Activated CD4-positive, alpha-beta T cell treated with anti-CD3 and anti-CD28 coated beads, Interleukin-2, amount 50 U/mL, for 24 hours (primary cell): ENCODE measurements around the gene CD2AP.
"Not testable (repeated sequence)": the region's sequence is repeated elsewhere in the genome, so short reads cannot be mapped to it uniquely, and the experiment has no call there.

Experiments used
- DNase-seq, 2 donors: peaks; one replicate each; pipeline ENCODE4 v3.0.0-alpha.2; 2020; ENCODE audit warnings: low read depth in 1 of 2, low spot score in 1 of 2

The CD2AP gene

GRCh38 chr6:47456536-47456975, 21.0 kb upstream of the CD2AP start:
- DNase-seq = no peak

GRCh38 chr6:47457370-47457769, 20.2 kb upstream of the CD2AP start:
- DNase-seq = no peak

- no peak for DNase-seq
These were observed 13.5 kb upstream of the CD2AP start for GRCh38 chr6:47464052-47464451.

GRCh38 chr6:47465117-47465516, 12.5 kb upstream of the CD2AP start:
- no peak for DNase-seq

- no peak for DNase-seq
These were observed 5.7 kb upstream of the CD2AP start for GRCh38 chr6:47471911-47472310.

GRCh38 chr6:47473791-47474346, 3.7 kb upstream of the CD2AP start:
- no peak for DNase-seq

GRCh38 chr6:47475319-47475816, 2.2 kb upstream of the CD2AP start:
- no peak for DNase-seq

GRCh38 chr6:47476781-47477496, 650 bp upstream of the CD2AP start:
- DNase-seq = no peak

GRCh38 chr6:47478233-47479139, 897 bp downstream of the CD2AP start:
- peak in 1 of 2 donors; percentile 33 for DNase-seq

- DNase-seq = no peak
These were observed 1.5 kb downstream of the CD2AP start for GRCh38 chr6:47479140-47479508.

- DNase-seq = no peak
These were observed 2.3 kb downstream of the CD2AP start for GRCh38 chr6:47479874-47480273.

- not testable (repeated sequence) for DNase-seq
These were observed 3.6 kb downstream of the CD2AP start for GRCh38 chr6:47481213-47481612.

- no peak for DNase-seq
These were observed 4.2 kb downstream of the CD2AP start for GRCh38 chr6:47481806-47482205.

GRCh38 chr6:47483516-47483852, 5.9 kb downstream of the CD2AP start:
- DNase-seq = no peak

GRCh38 chr6:47483853-47484546, 6.4 kb downstream of the CD2AP start:
- DNase-seq = no peak

- no peak for DNase-seq
These were observed 7.0 kb downstream of the CD2AP start for GRCh38 chr6:47484616-47485015.

- no peak for DNase-seq
These were observed 7.5 kb downstream of the CD2AP start for GRCh38 chr6:47485083-47485482.

GRCh38 chr6:47485491-47486135, 8.0 kb downstream of the CD2AP start:
- no peak for DNase-seq

- DNase-seq = no peak
These were observed 12.4 kb downstream of the CD2AP start for GRCh38 chr6:47489995-47490394.

GRCh38 chr6:47490676-47491075, 13.1 kb downstream of the CD2AP start:
- DNase-seq = no peak

GRCh38 chr6:47492355-47492754, 14.8 kb downstream of the CD2AP start:
- DNase-seq = no peak
